ENCODE measurements around the gene DHRSX. TPM values are rescaled to one million over a fixed set of nuclear protein-coding genes. Genes with fewer than 3 reads are reported as not detected.

Gene DHRSX
- total RNA-seq, 1 donor from 2014 or later, result 65.4 TPM

DNA sequence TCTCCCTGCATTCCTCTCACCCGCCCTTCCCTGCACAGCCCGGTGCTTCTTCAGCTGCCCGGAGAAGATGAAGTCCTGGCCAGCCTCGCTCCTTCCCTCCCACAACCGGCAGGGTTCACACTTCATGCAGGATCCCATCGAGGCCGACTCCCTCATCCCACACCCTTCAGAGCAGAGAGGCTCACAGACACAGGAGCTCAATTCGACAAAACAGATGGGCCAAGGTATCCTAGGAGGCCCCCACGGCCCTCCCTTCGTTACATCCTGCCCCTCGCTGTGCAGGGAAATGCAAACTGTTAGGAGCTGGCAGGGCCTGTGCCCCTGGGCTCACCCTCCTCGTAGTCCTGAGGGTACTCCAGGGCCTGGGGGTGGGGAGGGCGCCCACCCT lies 238.1 kb downstream of the DHRSX start:
- no peak for DNase-seq (ENCODE audit: low spot score, unreplicated experiment)
- H3K27me3 Mint-ChIP-seq, result no peaks in the 10 kb centered on the region
- H3K4me3 Mint-ChIP-seq (ENCODE audit: low read depth), result no peak overlapping the region
- H3K36me3 Mint-ChIP-seq (ENCODE audit: insufficient read depth), result peaks cover 20% of the 10 kb centered on the region
- no peaks in the 10 kb centered on the region for H3K9me3 Mint-ChIP-seq (ENCODE audit: low read depth)
- no peaks in the 10 kb centered on the region for H3K4me1 Mint-ChIP-seq (ENCODE audit: low read depth)
- TF ChIP-seq, protein P1, sequence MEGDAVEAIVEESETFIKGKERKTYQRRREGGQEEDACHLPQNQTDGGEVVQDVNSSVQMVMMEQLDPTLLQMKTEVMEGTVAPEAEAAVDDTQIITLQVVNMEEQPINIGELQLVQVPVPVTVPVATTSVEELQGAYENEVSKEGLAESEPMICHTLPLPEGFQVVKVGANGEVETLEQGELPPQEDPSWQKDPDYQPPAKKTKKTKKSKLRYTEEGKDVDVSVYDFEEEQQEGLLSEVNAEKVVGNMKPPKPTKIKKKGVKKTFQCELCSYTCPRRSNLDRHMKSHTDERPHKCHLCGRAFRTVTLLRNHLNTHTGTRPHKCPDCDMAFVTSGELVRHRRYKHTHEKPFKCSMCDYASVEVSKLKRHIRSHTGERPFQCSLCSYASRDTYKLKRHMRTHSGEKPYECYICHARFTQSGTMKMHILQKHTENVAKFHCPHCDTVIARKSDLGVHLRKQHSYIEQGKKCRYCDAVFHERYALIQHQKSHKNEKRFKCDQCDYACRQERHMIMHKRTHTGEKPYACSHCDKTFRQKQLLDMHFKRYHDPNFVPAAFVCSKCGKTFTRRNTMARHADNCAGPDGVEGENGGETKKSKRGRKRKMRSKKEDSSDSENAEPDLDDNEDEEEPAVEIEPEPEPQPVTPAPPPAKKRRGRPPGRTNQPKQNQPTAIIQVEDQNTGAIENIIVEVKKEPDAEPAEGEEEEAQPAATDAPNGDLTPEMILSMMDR (IDR thresholded peaks at IDR 0.05; ENCODE audit: unreplicated experiment), result no peak
- H3K27ac Mint-ChIP-seq, result peak overlapping the region; percentile 57

DNA sequence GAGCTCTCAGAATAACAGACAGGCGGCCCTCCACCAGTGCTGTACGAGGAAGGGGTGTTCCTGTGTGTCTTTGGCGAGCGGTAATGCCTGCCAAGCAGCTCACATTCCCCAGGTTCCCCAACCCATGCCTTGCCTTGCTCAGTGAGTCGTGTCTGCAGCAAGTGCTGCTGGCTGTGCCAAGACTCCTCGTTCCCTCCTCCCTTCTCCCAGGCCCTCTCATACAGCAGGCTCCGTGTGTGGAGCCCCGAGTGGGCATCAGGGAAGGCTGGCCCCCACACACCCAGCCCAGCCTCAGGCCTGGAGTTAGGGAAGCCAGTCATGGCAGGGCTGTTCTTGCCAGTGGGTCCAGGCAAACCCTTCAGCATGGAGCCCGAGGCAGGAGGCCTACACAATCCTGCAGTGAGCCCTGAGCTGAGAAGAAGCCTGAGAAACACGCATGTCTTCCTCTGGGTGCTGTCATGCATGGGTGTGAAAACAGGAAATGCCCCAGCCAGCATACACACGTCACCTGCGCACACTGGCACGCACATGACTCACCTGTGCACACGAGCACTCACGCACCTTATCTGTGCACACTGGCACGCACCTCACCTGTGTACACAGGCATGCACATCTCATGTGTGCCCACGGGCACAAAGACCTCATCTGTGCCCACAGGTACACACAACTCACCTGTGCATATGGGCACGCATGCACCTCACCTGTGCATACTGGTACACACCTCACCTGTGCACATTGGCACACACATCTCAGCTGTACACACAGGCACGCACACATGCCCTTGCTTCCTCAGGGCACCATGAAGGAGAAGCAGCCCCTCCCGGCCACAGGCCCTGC lies 238.7 kb downstream of the DHRSX start:
- no peaks in the 10 kb centered on the region for H3K27me3 Mint-ChIP-seq
- TF ChIP-seq, protein P1 (IDR thresholded peaks at IDR 0.05; ENCODE audit: unreplicated experiment), result no peak
- peaks cover 20% of the 10 kb centered on the region for H3K36me3 Mint-ChIP-seq (ENCODE audit: insufficient read depth)
- no peak for DNase-seq (ENCODE audit: low spot score, unreplicated experiment)
- no peaks in the 10 kb centered on the region for H3K4me1 Mint-ChIP-seq (ENCODE audit: low read depth)
- H3K9me3 Mint-ChIP-seq (ENCODE audit: low read depth), result no peaks in the 10 kb centered on the region
- no peak overlapping the region for H3K27ac Mint-ChIP-seq
- H3K4me3 Mint-ChIP-seq (ENCODE audit: low read depth), result no peak overlapping the region

DNA sequence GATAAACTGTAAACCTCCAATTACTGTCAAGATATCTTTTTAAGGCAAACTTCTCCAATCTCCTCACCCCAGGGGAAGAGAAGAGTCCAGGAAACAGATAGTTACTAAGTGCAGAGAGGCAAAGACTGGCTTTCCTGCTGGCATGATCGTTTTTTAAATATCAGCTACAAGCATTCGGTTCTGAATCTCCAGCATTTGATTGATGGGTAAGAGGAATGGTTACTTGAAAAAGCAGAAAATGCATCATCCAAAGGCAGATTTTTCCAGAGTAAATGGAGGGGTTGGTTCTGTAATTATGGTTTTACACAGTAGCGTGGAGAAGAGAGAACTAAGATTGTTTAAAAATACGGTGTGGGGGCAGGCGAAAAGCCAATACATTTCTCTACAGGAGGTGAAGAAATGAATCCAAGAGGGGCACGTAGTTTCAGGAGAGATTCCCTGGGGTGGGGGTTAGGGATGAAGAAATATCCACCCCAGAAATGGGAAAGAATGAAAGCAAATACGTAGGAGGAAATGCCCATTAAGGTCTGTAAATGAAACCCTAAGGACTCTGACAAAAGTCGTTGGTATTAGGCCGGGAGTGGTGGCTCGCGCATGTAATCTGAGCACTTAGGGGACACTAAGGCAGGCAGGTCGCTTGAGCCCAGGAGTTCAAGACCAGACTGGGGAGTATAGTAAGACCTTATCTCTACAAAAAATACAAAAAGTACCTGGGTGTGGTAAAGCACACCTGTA lies 248.3 kb downstream of the DHRSX start:
- peaks cover 3% of the 10 kb centered on the region for H3K4me1 Mint-ChIP-seq (ENCODE audit: low read depth)
- TF ChIP-seq, protein P1 (IDR thresholded peaks at IDR 0.05; ENCODE audit: unreplicated experiment), result no peak
- peaks cover 26% of the 10 kb centered on the region for H3K9me3 Mint-ChIP-seq (ENCODE audit: low read depth)
- no peak overlapping the region for H3K27ac Mint-ChIP-seq
- H3K36me3 Mint-ChIP-seq (ENCODE audit: insufficient read depth), result peaks cover 31% of the 10 kb centered on the region
- H3K4me3 Mint-ChIP-seq (ENCODE audit: low read depth), result no peak overlapping the region
- no peaks in the 10 kb centered on the region for H3K27me3 Mint-ChIP-seq
- DNase-seq (ENCODE audit: low spot score, unreplicated experiment), result no peak

DNA sequence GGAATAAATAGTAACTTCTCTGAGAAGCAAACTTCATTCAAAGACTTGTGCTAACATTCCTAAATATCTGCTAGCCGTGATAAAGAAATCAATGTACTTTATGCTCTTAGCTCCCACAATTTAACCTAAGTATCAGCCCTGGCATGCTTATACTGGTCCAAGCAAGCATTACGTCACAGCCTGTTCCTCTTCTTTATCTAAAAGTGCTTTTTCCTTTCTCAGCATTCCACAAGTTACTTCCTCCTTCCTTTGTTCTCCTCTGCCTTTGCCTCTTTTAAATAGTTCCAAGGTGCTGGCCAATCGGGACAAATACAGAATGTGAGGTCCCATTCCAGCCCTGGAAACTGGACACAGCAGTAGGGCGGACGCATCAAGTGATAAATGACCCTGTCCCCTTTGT lies 249.6 kb downstream of the DHRSX start:
- H3K27me3 Mint-ChIP-seq, result no peaks in the 10 kb centered on the region
- TF ChIP-seq, protein P1 (IDR thresholded peaks at IDR 0.05; ENCODE audit: unreplicated experiment), result no peak
- H3K9me3 Mint-ChIP-seq (ENCODE audit: low read depth), result peaks cover 26% of the 10 kb centered on the region
- DNase-seq (ENCODE audit: low spot score, unreplicated experiment), result no peak
- peak overlapping the region; percentile 38 for H3K27ac Mint-ChIP-seq
- H3K36me3 Mint-ChIP-seq (ENCODE audit: insufficient read depth), result peaks cover 32% of the 10 kb centered on the region
- H3K4me3 Mint-ChIP-seq (ENCODE audit: low read depth), result no peak overlapping the region
- H3K4me1 Mint-ChIP-seq (ENCODE audit: low read depth), result peaks cover 3% of the 10 kb centered on the region

DNA sequence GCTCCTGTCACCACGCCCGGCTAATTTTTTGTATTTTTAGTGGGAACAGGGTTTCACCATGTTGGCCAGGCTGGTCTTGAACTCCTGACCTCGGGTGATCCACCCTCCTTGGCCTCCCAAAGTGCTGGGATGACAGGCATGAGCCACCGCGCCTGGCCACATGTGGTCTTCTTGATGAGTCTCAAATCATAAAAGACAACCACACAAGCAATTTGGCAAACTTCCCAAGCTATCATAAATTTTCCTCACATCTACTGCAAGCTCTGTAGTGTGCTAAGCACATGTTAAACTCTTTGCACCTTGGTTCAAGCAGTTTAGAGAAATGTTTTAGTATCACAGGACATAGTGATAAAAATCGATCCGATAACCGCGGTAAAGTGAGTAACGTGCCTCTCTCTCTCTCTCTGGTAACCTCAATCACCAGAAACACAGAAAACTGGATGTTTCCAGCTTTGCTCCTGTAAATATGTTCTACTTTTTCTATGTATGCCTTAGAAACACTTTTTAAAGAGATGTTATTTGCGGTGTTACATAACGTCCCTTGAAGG lies 256.8 kb downstream of the DHRSX start:
- DNase-seq (ENCODE audit: low spot score, unreplicated experiment), result no peak
- H3K36me3 Mint-ChIP-seq (ENCODE audit: insufficient read depth), result peaks cover 44% of the 10 kb centered on the region
- no peak overlapping the region for H3K27ac Mint-ChIP-seq
- H3K27me3 Mint-ChIP-seq, result no peaks in the 10 kb centered on the region
- TF ChIP-seq, protein P1 (IDR thresholded peaks at IDR 0.05; ENCODE audit: unreplicated experiment), result no peak
- H3K4me1 Mint-ChIP-seq (ENCODE audit: low read depth), result no peaks in the 10 kb centered on the region
- peaks cover 9% of the 10 kb centered on the region for H3K9me3 Mint-ChIP-seq (ENCODE audit: low read depth)
- H3K4me3 Mint-ChIP-seq (ENCODE audit: low read depth), result no peak overlapping the region

Measured in progenitor cell of endocrine pancreas (in vitro differentiated cells).